Spleen (tissue), 7 donors: Measurements from ENCODE around the gene ZMIZ1.

Source experiments
- CTCF ChIP-seq, 11 experiments: fragments of 200-600 bp in 7 of 11; fragments of 450-650 bp in 4 of 11; sonication (generic) in 4 of 11; IDR thresholded peaks in 8 of 11; conservative IDR thresholded peaks in 3 of 11; 1 replicate in 7 of 11; 2 replicates in 4 of 11; pipeline versions ENCODE4 v1.4.0 to v1.8.0; 2016 to 2021; ENCODE audit warnings: antibody characterized with exemption in 11 of 11, inconsistent platforms in 4 of 11, mild to moderate bottlenecking in 1 of 11
- POLR2A ChIP-seq, 3 donors: fragments of 450-650 bp; IDR thresholded peaks; one replicate each; pipeline ENCODE4 v1.5.1; 2017; ENCODE audit warnings: antibody characterized with exemption in 3 of 3, mild to moderate bottlenecking in 1 of 3
- POLR2AphosphoS5 ChIP-seq, 3 donors: sonication (generic); formaldehyde crosslinking; IDR thresholded peaks; one replicate each; pipeline ENCODE4 v1.5.1; 2017; ENCODE audit warnings: antibody characterized with exemption in 3 of 3
- donor health status: DM: no; HTN: no; CAD: no; lungs with moderate emphysema.
- donor health status: DM: no; HTN: no; CAD: no.
- donor health status: DM: no; HTN: no; CAD: no.

DNA sequence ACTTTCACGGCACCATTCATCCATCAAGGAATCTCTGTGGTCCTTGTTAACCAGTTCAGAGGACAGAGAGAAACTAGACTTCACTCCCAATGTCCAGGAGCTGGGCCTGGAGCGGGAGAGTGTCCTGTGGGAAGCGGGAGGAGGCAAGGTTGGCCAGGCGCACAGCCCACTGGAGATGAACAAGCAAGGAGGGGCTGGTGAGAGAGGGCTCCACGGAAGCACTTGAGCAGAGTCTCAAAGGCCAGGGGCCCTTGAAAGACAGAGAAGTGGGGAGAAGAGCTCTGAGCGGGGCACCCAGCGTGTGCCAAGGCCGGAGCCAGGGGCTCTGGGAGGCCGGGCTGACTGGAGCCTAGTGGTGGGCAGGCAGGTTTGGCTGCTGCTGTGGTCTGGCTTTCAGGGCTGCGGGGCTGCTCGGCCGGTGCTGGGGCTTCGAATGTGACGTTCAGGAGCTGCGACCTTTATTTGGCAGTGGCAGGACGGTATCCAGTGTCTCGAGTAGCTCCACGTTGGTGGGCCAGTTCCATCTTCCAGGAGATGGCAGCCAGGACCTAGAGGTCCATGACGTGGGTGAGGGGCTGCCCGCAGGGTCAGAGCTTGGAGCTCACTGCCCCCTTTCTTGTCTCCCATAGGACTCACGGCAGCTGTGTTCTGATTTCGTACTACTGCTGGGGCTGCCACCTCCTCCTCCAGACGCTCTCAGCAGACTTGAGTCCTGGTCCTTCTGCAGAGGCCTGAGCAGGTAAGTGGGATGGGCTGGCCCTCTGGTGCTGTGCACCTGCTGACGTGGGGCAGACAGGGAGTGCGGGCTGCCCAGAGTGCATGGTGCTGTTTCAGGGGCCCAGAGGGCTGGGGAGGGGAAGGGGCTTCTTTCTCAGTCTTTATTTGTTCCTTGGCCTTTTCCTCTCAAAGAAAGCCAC is 49.8 kb downstream of the ZMIZ1 start:
- TF ChIP-seq POLR2AphosphoS5 (IDR thresholded peaks at IDR 0.05), result peak in 1 of 3 donors; percentile 16
- no peak for TF ChIP-seq CTCF (IDR thresholded peaks at IDR 0.05 in 8 of 11, conservative IDR thresholded peaks at IDR 0.05 in 3 of 11)
- TF ChIP-seq POLR2A (IDR thresholded peaks at IDR 0.05), result no peak
